GM21529 (cell line): ENCODE measurements around the gene FAM20A.
"Not testable (repeated sequence)": the region's sequence is repeated elsewhere in the genome, so short reads cannot be mapped to it uniquely, and the experiment has no call there.

Experiments used
- ATAC-seq: cut with Tn5 transposase; IDR thresholded peaks from one replicate; pipeline ENCODE4 v1.9.1; 2021; ENCODE audit not compliant: unreplicated experiment

The FAM20A gene

GRCh38 chr17:68505951-68506350 is 95.2 kb downstream of the FAM20A start:
- no peak for ATAC-seq

- no peak for ATAC-seq
Observed at GRCh38 chr17:68501074-68501473, 100.1 kb downstream of the FAM20A start.

DNA sequence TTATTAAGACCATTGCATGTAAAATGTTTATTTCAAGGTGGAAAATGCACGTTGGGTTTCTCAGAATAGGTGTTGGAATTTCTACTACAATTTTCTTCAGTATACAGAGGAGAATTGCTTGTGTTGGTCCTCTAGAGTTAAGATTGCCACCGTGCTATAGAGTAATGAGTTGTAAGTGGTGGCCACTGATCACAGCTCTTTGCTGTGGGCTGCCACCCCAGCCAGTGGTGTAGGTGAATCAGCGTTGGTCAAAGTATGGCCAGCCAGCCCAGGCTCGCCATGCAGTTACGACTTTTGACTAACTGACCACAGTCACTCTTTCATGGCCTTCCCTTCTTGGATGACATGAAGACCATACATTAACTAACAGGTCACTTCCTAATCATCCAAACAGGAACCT is 101.6 kb downstream of the FAM20A start:
- no peak for ATAC-seq

GRCh38 chr17:68498479-68499326 is 102.5 kb downstream of the FAM20A start:
- ATAC-seq, result peak; percentile 29

DNA sequence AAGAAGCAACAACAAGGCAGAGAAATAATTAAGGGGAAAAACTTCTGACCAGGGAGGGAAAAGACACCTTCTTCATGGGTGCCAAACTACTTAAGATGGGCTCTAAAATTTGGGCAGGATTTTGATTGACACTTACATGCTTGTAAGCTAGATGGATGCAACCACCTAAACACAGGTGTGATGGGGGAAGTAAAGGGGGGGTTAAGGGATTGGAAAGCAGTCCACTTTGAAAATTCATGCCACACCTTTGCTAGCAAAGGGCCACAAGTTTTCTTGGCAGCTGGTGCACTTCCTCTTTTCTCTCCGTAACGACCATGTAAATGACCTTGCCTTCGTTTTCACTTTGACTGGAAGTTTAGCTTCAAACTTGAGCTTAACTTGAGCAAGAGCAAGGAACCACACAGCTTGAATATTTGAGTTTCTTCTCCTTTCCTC is 103.3 kb downstream of the FAM20A start:
- peak; percentile 91 for ATAC-seq

DNA sequence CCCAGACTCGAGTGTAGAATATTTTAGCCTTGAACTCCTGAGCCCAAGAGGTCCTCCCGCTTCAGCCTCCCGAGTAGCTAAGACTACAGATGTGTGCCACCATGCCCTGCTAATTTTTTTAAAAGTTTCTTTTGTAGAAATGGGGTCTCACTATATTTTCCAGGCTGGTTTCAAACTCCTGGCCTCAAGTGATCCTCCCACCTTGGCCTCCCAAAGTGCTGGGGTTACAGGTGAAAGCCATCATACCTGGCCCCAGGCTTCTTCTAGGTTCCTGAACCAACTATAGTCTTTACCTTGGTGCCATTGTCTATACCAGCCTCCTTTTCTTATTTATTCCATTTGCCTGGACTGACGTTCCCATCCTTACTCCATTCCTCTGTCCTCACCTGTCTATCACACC is 106.1 kb downstream of the FAM20A start:
- no peak for ATAC-seq

DNA sequence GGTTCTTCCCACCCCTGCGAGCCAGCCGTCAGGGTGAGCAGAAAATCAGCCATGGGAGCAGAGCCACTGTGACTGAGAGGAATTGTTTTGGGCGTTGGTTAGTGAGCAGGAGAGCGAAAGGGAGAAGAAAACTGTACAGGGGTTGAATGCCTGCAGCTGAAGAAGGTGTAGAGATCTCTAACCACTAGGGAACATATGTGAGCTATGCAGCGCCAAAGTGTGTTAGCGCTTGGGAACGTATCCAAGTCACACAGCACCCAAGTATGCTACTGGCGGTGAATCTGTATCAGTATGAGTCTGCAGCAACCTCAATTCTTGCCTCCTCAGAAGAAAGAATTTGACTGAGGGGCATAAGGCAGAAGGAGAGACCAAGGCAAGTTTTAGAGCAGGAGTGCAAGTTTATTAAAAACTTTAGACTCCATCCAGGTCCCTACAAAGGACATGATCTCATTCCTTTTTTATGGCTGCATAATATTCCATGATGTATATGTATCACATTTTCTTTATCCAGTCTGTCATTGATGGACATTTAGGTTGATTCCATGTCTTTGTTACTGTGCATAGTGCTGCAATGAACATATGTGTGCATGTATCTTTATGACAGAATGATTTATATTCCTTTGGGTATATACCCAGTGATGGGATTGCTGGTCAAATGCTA is 108.6 kb downstream of the FAM20A start:
- ATAC-seq, result not testable (repeated sequence)

DNA sequence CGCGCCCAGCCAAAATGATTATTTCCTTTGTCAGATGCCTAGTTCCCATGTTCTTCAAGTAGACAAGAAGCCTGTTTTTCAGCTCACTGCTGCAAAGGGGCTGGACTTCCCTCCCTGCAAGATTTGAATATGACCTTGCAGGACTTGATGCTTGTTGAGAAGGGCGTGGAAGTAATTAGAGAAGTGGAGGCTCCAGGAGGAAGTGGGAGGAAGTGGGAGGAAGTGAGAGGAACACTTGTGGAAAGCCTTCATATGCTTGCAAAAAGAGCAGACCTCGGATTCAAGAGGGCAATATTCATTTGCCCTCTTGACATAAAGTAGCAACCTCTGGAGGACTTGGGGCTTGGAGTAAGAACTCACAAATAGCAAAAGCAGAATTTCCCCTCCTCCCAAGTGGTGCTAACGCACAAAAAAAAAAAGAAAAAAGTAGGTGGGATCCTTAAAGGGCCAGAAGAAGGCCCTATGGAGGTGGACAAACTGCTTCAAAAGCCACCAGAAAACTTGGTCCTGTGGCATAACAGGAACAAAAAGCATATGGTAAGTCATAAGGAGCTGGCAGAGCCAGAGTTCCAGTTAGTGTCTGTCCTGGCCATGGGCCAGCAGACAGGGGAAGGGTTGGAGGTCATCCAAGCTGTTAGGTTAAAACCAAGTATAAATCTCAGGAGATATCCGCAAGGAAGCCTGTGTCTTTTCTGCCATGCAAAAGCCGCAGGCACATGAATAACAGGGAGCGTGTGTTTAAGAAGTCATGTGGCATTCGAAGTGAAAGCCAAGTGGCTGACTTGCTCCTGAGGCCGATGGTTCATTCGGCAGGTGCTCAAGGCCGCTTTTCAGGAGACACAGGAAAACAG is 109.6 kb downstream of the FAM20A start:
- ATAC-seq, result peak; percentile 48

DNA sequence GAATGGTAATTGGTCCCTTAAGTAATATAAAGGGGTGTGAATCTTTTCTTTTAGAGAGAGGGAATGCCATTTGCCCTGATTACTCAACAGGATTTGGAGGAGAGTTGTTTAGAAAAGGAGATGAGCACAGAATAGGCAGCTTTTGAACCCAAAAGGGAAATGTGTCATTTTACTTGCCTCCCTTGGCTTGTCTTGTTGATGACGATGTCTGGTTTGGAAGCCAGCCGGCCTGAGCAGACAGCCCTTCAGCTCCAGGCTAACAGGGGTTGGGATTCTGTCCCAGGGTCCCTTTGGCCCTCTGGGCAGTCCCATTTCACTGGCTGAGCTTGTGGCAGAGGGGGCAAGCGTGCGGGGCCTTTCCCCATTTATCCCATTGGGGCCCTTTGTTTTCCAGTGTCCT is 111.2 kb downstream of the FAM20A start:
- ATAC-seq, result no peak
